HG03045 (cell line): ENCODE data around the gene IFT43.

Experiments
- ATAC-seq: cut with Tn5 transposase; IDR thresholded peaks from one replicate; pipeline ENCODE4 v1.9.1; 2021; ENCODE audit warnings: mild to moderate bottlenecking, moderate library complexity; ENCODE audit not compliant: unreplicated experiment

Gene IFT43

GRCh38 chr14:75979648-75980565 is 5.7 kb upstream of the IFT43 start:
- ATAC-seq = no peak

GRCh38 chr14:75980856-75981255 is 4.7 kb upstream of the IFT43 start:
- no peak for ATAC-seq

GRCh38 chr14:75981426-75982265 is 3.9 kb upstream of the IFT43 start, which contains the start of gene TGFB3:
TGFB3 (minus strand) TSS chr14:75981995; CDS start chr14:75980893, 1,102 bp downstream.
- no peak for ATAC-seq

GRCh38 chr14:75982266-75983018 is 3.1 kb upstream of the IFT43 start:
- peak; percentile 58 for ATAC-seq

- no peak for ATAC-seq
Observed at GRCh38 chr14:75983019-75983358, 2.6 kb upstream of the IFT43 start.

- ATAC-seq = no peak
Observed at GRCh38 chr14:75984674-75985073, 889 bp upstream of the IFT43 start.

DNA sequence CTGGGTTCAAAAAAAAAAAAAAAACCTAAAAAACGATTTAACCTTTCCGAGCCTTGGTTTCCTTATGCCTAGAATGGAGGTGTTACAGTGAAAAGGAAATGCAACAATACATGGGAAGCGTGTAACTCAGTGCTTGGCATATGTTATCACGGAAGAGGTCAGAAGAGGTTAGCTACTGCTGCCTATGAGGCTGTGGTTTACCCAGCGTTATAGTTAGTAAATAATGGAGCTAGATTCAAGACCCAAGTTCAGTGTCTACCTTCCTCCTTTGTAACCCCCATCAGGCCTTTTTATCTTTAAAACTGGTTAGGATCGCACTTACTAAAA is 839 bp downstream of the IFT43 start:
- ATAC-seq = no peak

- ATAC-seq = no peak
Observed at GRCh38 chr14:75987201-75987970, 1.8 kb downstream of the IFT43 start.

GRCh38 chr14:75989134-75989533 is 3.6 kb downstream of the IFT43 start:
- ATAC-seq = no peak

GRCh38 chr14:75990297-75990696 is 4.7 kb downstream of the IFT43 start:
- no peak for ATAC-seq

GRCh38 chr14:75991753-75992152 is 6.2 kb downstream of the IFT43 start:
- no peak for ATAC-seq

GRCh38 chr14:75993567-75994041 is 8.0 kb downstream of the IFT43 start:
- no peak for ATAC-seq

- ATAC-seq = no peak
Observed at GRCh38 chr14:75995372-75996041, 9.9 kb downstream of the IFT43 start.

GRCh38 chr14:75996488-75996887 is 10.9 kb downstream of the IFT43 start:
- ATAC-seq = no peak

DNA sequence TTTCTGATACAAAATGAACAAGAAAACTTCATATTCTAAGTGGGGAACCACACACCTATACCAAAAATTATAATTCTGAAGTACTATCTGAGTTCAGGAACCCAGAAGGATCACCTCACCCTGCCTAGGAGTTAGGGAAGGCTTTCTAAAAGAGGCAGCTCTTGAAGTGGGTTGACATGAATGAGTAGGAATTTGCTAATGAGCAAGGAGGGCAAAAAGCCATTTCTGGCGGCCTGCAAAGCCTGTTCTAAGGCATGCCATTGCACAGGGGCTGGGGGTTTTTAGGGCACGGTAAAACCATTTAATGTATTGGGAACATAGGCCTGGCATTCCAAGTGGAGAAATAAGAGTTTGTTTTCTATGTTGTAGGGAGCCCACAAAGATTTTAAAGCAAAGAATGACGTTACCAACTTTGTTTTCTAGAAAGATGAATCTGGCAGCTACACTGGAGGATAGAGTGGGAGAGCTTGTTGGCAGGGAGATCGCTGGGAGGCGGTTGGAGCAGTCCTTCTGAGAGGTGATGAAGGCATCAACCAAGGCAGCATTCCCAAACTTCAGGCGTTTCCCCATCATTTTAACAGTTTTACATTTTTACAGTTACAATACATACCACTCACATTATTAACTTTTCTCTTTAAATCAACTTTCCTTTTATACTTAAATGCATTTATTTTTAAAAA is 14.1 kb downstream of the IFT43 start:
- no peak for ATAC-seq

DNA sequence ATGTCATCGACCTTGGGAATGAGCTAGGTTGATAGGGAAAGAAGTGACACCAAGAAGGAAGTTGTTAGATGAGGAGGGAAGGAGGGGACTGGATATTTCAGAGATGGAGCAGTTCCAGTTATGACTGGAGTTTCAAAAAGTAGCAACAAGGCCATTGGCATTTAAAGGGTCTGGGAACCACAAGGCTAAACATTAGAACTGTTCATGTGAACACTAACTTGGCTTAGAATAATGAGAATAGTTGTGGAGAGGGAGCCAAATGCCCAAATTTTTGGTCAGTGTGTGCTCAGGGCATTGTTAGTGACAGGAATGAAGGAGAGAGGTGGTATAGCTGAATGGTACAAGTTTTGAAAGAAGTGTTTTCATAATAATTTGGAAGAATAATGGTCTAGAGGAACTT is 16.8 kb downstream of the IFT43 start:
- ATAC-seq = no peak

DNA sequence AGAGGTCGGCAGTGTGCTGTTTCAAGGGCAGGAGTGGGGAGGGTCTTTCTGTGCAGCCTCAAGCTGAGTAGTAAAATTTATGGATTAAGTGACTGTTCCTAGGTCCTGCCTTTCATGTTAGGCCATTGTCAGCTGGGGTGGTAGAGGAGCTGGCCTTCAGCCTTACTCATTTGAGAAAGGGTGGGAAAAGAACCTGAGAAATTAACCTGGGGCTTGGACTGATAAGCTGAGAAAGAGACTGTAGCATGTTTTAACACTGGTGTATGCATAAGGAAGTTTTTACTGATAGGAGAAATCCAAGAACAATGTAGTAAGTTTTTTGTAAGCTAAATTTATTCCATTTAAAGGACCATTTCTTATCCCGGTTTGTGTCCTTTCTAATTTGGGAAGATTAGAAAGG is 20.7 kb downstream of the IFT43 start:
- no peak for ATAC-seq

DNA sequence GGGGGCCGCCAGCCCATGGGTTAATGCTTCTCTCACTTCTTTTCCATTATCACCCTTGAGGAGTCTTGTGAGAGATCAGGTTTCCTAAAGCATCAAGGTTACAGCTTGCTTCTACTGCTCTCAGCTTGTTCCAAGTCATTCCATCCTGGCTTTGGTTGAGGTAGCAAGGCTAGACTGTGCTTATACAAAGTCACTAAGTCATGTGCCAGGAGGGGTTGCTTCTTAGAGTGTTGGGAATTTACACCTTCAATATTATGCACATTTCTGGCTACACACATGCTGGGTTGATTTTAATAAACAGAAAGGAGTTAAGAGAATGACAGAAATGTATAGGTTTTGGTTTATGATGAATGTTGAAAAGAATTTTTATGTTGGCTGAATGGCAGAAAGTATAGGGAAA is 21.8 kb downstream of the IFT43 start:
- no peak for ATAC-seq

DNA sequence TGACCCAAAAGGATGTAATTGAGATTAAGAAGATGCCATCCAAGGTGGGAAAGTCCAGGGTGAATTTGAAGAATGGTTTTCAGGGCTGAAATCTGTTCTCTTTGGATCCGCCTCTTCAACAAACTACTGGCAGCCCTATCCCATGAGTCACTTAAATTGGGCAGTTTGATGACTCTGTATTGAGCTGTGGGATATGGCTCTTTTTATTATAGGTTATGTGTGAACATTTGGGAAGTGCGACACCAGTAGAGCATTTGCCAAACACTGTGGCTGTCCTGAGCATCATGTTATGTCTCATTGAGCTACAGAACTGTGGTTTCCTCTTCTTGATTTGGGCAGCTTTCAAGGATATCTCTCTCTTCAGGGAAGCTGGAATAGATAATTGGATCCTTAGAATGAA is 22.3 kb downstream of the IFT43 start:
- no peak for ATAC-seq
